Activated T-helper 1 cell treated with anti-CD3 and anti-CD28 coated beads, Interleukin-12 subunit alpha, Interleukin-12 subunit beta, Interleukin-2, Interleukin-4 antibody, amounts not matched to agents 30 ng/mL and 10 ng/mL and 1 ng/mL, durations not matched to agents 14 hours and 24 hours and 36 hours (primary cell): ENCODE data around the gene PHF8. TPM values are rescaled to one million over a fixed set of nuclear protein-coding genes. Genes with fewer than 3 reads are reported as not detected.

ENCODE experiments used
- DNase-seq: peaks from one replicate; pipeline ENCODE4 v3.0.0; 2021; ENCODE audit warnings: low spot score
- H3K27ac Mint-ChIP-seq: one replicate; pipeline ENCODE4 v1.8.0; 2021; ENCODE audit warnings: mild to moderate bottlenecking, mixed read lengths
- H3K27me3 Mint-ChIP-seq: one replicate; pipeline ENCODE4 v1.8.0; 2022; ENCODE audit warnings: mild to moderate bottlenecking, moderate library complexity, mixed read lengths; ENCODE audit not compliant: insufficient read depth
- H3K36me3 Mint-ChIP-seq: one replicate; pipeline ENCODE4 v1.8.0; 2021; ENCODE audit warnings: low read depth, mixed read lengths
- H3K4me1 Mint-ChIP-seq: one replicate; pipeline ENCODE4 v1.8.0; 2021; ENCODE audit warnings: low read depth, mixed read lengths
- H3K4me3 Mint-ChIP-seq: one replicate; pipeline ENCODE4 v1.8.0; 2021; ENCODE audit warnings: mild to moderate bottlenecking, moderate library complexity, mixed read lengths
- H3K9me3 Mint-ChIP-seq: one replicate; pipeline ENCODE4 v1.8.0; 2021; ENCODE audit warnings: mixed read lengths
- intact Hi-C: fragments of 100-400 bp; cut with micrococcal nuclease; formaldehyde crosslinking; loops from one replicate; pipeline ENCODE4 v1.15.1; 2024
- total RNA-seq: library from RNA; stranded (reverse); gene quantifications from 2 replicates; pipeline ENCODE4 v1.2.3, GENCODE V29; 2022

Gene PHF8
- 50.7 and 54.8 TPM in 2 replicates for total RNA-seq

GRCh38 chrX:54044126-54044876, at the start of gene PHF8:
Gene PHF8, minus strand, starts transcription at chrX:54044473. Its CDS starts 1,745 bp downstream, at chrX:54042728.
- intact Hi-C loops, result loop anchor here (1.0 to 10.0 kb wide), 12 partner anchors 139 to 1118 kb away; partner anchors contain the start of genes APEX2, FAM120C, GNL3L and RIBC1
- Mint-ChIP-seq H3K27ac (peak within 1 kb of the TSS; percentile 98), H3K4me3 (peak within 1 kb of the TSS; percentile 92)

GRCh38 chrX:54093571-54093970, 49.3 kb upstream of the PHF8 start:
- Mint-ChIP-seq H3K4me1 (no peaks in the 10 kb centered on the region), H3K27ac (no peak overlapping the region), H3K36me3 (no peaks in the 10 kb centered on the region), H3K9me3 (no peaks in the 10 kb centered on the region), H3K27me3 (no peaks in the 10 kb centered on the region), H3K4me3 (no peak overlapping the region)
- intact Hi-C loops, result no loop called here
- no peak for DNase-seq

More at GRCh38 chrX:54044126-54044876, at the start of gene PHF8:
- H3K4me1 Mint-ChIP-seq, result peaks cover 18% of the 10 kb centered on the region
- H3K9me3 Mint-ChIP-seq, result no peaks in the 10 kb centered on the region
- no peaks in the 10 kb centered on the region for H3K27me3 Mint-ChIP-seq
- peak; percentile 91 for DNase-seq
- peaks cover 11% of the 10 kb centered on the region for H3K36me3 Mint-ChIP-seq

DNA sequence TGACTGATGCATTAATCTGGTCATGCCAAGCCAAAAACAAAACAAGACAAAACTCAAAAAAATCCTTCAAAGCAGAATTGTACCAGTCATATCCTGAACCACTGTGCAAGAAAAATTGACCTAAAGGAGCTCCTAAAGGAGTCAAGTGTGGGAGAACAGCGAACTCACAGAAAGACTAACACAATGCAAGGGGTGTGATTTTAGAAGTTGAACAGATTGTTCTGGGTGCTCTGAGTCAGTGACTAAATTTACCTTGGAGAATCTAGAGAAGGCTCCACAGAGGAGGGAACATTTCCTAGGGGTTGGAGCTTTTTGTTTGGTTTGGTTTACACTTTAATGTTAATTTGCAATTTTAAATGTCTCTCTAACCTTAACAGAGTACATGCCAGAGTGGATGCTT, 48.9 kb upstream of the PHF8 start:
- Mint-ChIP-seq H3K36me3 (no peaks in the 10 kb centered on the region), H3K4me1 (no peaks in the 10 kb centered on the region), H3K27me3 (no peaks in the 10 kb centered on the region), H3K27ac (no peak overlapping the region), H3K9me3 (no peaks in the 10 kb centered on the region), H3K4me3 (no peak overlapping the region)
- DNase-seq, result no peak
- intact Hi-C loops, result no loop called here

GRCh38 chrX:54090880-54091279, 46.6 kb upstream of the PHF8 start:
- Mint-ChIP-seq H3K9me3 (no peaks in the 10 kb centered on the region), H3K4me1 (no peaks in the 10 kb centered on the region), H3K27ac (no peak overlapping the region), H3K27me3 (no peaks in the 10 kb centered on the region), H3K36me3 (no peaks in the 10 kb centered on the region), H3K4me3 (no peak overlapping the region)
- DNase-seq, result no peak
- intact Hi-C loops, result no loop called here

DNA sequence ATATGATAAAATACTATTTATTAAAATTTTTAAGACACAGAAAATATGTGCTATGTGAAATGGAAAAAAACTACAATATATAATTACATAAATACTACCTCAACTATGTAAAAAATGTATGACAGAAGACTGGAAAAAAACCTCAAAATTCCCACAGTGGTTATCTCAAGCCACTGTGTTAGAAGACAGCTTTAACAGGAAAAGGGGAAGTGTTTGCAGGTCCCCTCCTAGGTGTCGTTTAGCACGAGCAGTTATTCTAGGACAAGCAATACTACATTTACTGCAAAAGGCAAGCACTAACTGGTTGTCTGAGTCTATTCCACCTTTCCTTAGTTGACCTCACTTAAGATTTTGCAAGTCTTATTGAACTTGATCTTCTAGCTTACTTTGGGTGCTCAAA, 44.9 kb upstream of the PHF8 start:
- Mint-ChIP-seq H3K27me3 (no peaks in the 10 kb centered on the region), H3K9me3 (no peaks in the 10 kb centered on the region), H3K4me3 (no peak overlapping the region), H3K36me3 (no peaks in the 10 kb centered on the region), H3K27ac (no peak overlapping the region), H3K4me1 (no peaks in the 10 kb centered on the region)
- intact Hi-C loops, result no loop called here
- no peak for DNase-seq

DNA sequence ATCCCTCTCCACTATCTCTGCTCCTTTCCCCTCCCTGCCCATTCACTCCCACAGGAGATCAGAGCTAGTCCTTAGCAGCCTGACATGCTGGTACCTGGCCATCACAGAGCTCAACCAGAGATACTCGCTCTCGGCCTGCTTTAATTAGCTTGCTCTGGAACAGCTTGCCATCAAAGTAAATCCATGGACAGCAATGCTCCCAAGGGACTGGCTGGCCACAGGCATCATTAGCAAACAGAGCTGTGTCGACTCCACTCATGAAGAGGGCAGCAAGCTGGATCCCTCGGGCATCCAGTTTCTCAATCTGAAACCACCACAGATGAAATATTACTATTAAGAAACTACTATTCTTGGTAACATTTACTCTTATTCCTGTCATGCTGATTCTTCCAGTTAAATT, 43.4 kb upstream of the PHF8 start:
- DNase-seq, result no peak
- intact Hi-C loops, result no loop called here
- no peaks in the 10 kb centered on the region for H3K36me3 Mint-ChIP-seq
- no peaks in the 10 kb centered on the region for H3K9me3 Mint-ChIP-seq
- H3K4me1 Mint-ChIP-seq, result no peaks in the 10 kb centered on the region
- no peaks in the 10 kb centered on the region for H3K27me3 Mint-ChIP-seq
- no peak overlapping the region for H3K4me3 Mint-ChIP-seq
- no peak overlapping the region for H3K27ac Mint-ChIP-seq

- no peak overlapping the region for H3K4me3 Mint-ChIP-seq
- intact Hi-C loops, result no loop called here
- H3K4me1 Mint-ChIP-seq, result no peaks in the 10 kb centered on the region
- H3K9me3 Mint-ChIP-seq, result no peaks in the 10 kb centered on the region
- no peak for DNase-seq
- H3K27ac Mint-ChIP-seq, result no peak overlapping the region
- no peaks in the 10 kb centered on the region for H3K36me3 Mint-ChIP-seq
- no peaks in the 10 kb centered on the region for H3K27me3 Mint-ChIP-seq
Observed at GRCh38 chrX:54085666-54086065, 41.4 kb upstream of the PHF8 start.

- H3K36me3 Mint-ChIP-seq, result no peaks in the 10 kb centered on the region
- no peak for DNase-seq
- intact Hi-C loops, result no loop called here
- no peaks in the 10 kb centered on the region for H3K4me1 Mint-ChIP-seq
- H3K9me3 Mint-ChIP-seq, result no peaks in the 10 kb centered on the region
- no peaks in the 10 kb centered on the region for H3K27me3 Mint-ChIP-seq
- H3K4me3 Mint-ChIP-seq, result no peak overlapping the region
- no peak overlapping the region for H3K27ac Mint-ChIP-seq
Observed at GRCh38 chrX:54076903-54077302, 32.6 kb upstream of the PHF8 start.

- Mint-ChIP-seq H3K4me1 (no peaks in the 10 kb centered on the region), H3K27ac (no peak overlapping the region), H3K27me3 (no peaks in the 10 kb centered on the region), H3K4me3 (no peak overlapping the region), H3K36me3 (no peaks in the 10 kb centered on the region), H3K9me3 (no peaks in the 10 kb centered on the region)
- DNase-seq, result no peak
- intact Hi-C loops, result no loop called here
Observed at GRCh38 chrX:54074826-54075225, 30.6 kb upstream of the PHF8 start.

- Mint-ChIP-seq H3K4me3 (no peak overlapping the region), H3K9me3 (no peaks in the 10 kb centered on the region), H3K27me3 (no peaks in the 10 kb centered on the region), H3K4me1 (no peaks in the 10 kb centered on the region), H3K27ac (no peak overlapping the region), H3K36me3 (no peaks in the 10 kb centered on the region)
- DNase-seq, result no peak
- intact Hi-C loops, result no loop called here
Observed at GRCh38 chrX:54067766-54068165, 23.5 kb upstream of the PHF8 start.

- Mint-ChIP-seq H3K27me3 (no peaks in the 10 kb centered on the region), H3K9me3 (no peaks in the 10 kb centered on the region), H3K4me3 (no peak overlapping the region), H3K27ac (no peak overlapping the region), H3K36me3 (no peaks in the 10 kb centered on the region), H3K4me1 (no peaks in the 10 kb centered on the region)
- intact Hi-C loops, result no loop called here
- no peak for DNase-seq
Observed at GRCh38 chrX:54066841-54067240, 22.6 kb upstream of the PHF8 start.

GRCh38 chrX:54064564-54064963, 20.3 kb upstream of the PHF8 start:
- Mint-ChIP-seq H3K36me3 (no peaks in the 10 kb centered on the region), H3K9me3 (no peaks in the 10 kb centered on the region), H3K27me3 (peaks cover 3% of the 10 kb centered on the region), H3K4me1 (no peaks in the 10 kb centered on the region), H3K4me3 (no peak overlapping the region), H3K27ac (no peak overlapping the region)
- no peak for DNase-seq
- intact Hi-C loops, result no loop called here

- no peak overlapping the region for H3K4me3 Mint-ChIP-seq
- no peaks in the 10 kb centered on the region for H3K9me3 Mint-ChIP-seq
- intact Hi-C loops, result no loop called here
- H3K4me1 Mint-ChIP-seq, result no peaks in the 10 kb centered on the region
- no peak overlapping the region for H3K27ac Mint-ChIP-seq
- H3K36me3 Mint-ChIP-seq, result no peaks in the 10 kb centered on the region
- DNase-seq, result no peak
- peaks cover 3% of the 10 kb centered on the region for H3K27me3 Mint-ChIP-seq
Observed at GRCh38 chrX:54063361-54063760, 19.1 kb upstream of the PHF8 start.

GRCh38 chrX:54049801-54050200, 5.5 kb upstream of the PHF8 start:
- peaks cover 10% of the 10 kb centered on the region for H3K4me1 Mint-ChIP-seq
- no peak for DNase-seq
- H3K27me3 Mint-ChIP-seq, result no peaks in the 10 kb centered on the region
- H3K9me3 Mint-ChIP-seq, result no peaks in the 10 kb centered on the region
- no peak overlapping the region for H3K27ac Mint-ChIP-seq
- H3K4me3 Mint-ChIP-seq, result no peak overlapping the region
- no peaks in the 10 kb centered on the region for H3K36me3 Mint-ChIP-seq
- intact Hi-C loops, result loop anchor here (10.0 kb wide), 2 partner anchors 305 to 1005 kb away; partner anchors contain the start of gene WNK3
